HEK293 (cell line): ENCODE results near the gene HIVEP2.

ENCODE experiments used
- HOXA7 ChIP-seq: sonication (generic); formaldehyde crosslinking; IDR thresholded peaks from 2 replicates; pipeline ENCODE4 v1.8.1; 2022; ENCODE audit warnings: missing genetic modification reagents, borderline replicate concordance
- TCF7L2 ChIP-seq: IDR thresholded peaks from 2 replicates; pipeline ENCODE4 v1.6.1; 2011; ENCODE audit warnings: low read depth, mild to moderate bottlenecking, inconsistent platforms, low read length, moderate library complexity, borderline replicate concordance
- YY1 ChIP-seq: fragments of 450-650 bp; formaldehyde crosslinking; IDR thresholded peaks from 2 replicates; pipeline ENCODE4 v1.5.1; 2018; ENCODE audit warnings: missing biosample characterization, missing genetic modification characterization
- ZNF114 ChIP-seq: fragments of 450-650 bp; formaldehyde crosslinking; IDR thresholded peaks from 2 replicates; pipeline ENCODE4 v1.5.0; 2017; ENCODE audit warnings: missing biosample characterization, missing genetic modification characterization
- ZNF146 ChIP-seq: fragments of 450-650 bp; formaldehyde crosslinking; IDR thresholded peaks from 2 replicates; pipeline ENCODE4 v1.5.1; 2016; ENCODE audit warnings: missing biosample characterization, missing genetic modification characterization
- ZNF302 ChIP-seq: fragments of 450-650 bp; formaldehyde crosslinking; IDR thresholded peaks from 2 replicates; pipeline ENCODE4 v1.5.1; 2016; ENCODE audit warnings: missing biosample characterization, missing genetic modification characterization, low read depth
- ZNF37A ChIP-seq: fragments of 450-650 bp; IDR thresholded peaks from 2 replicates; pipeline ENCODE4 v1.5.1; 2018; ENCODE audit warnings: missing biosample characterization, missing genetic modification characterization
- ZNF426 ChIP-seq: fragments of 450-650 bp; formaldehyde crosslinking; IDR thresholded peaks from 2 replicates; pipeline ENCODE4 v1.5.1; 2017; ENCODE audit warnings: missing biosample characterization, missing genetic modification characterization, mild to moderate bottlenecking, inconsistent platforms, moderate library complexity
- ZNF501 ChIP-seq: fragments of 450-650 bp; formaldehyde crosslinking; IDR thresholded peaks from 2 replicates; pipeline ENCODE4 v1.5.1; 2016; ENCODE audit warnings: missing biosample characterization, missing genetic modification characterization
- ZNF510 ChIP-seq: fragments of 450-650 bp; formaldehyde crosslinking; IDR thresholded peaks from 2 replicates; pipeline ENCODE4 v1.5.1; 2018; ENCODE audit warnings: mild to moderate bottlenecking, missing genetic modification characterization, missing biosample characterization; ENCODE audit not compliant: insufficient replicate concordance
- ZSCAN23 ChIP-seq: fragments of 450-650 bp; formaldehyde crosslinking; IDR thresholded peaks from 2 replicates; pipeline ENCODE4 v1.5.1; 2016; ENCODE audit warnings: missing biosample characterization, missing genetic modification characterization
- TF ChIP-seq, protein P1 (sequence below): fragments of 450-650 bp; formaldehyde crosslinking; IDR thresholded peaks from 2 replicates; pipeline ENCODE4 v1.5.1; 2016; ENCODE audit warnings: missing biosample characterization, missing genetic modification characterization
- TF ChIP-seq, protein P2 (sequence below): sonication (generic); formaldehyde crosslinking; IDR thresholded peaks from 2 replicates; pipeline ENCODE4 v1.8.1; 2022; ENCODE audit warnings: mild to moderate bottlenecking, moderate library complexity, missing genetic modification reagents

DNA sequence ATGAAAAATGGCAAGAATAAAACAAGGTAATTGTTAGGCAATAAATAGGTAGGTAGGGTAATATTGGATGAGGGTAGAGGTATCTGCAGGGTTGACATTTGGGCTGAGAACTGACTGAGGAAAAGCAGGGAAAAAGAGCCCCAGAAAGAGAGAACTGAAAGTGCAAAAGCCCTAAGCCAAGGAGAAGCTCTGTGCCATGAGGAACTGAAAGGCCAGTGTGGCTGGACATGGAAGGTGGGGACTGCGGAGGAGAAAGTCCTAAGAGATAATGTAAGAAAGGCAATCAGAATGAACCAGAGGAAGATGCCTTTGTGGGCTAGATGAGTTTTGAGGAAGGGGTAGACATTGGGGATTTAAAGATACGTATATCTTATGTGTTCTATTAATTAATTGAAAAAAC is 9.9 kb upstream of the HIVEP2 start:
- no peak for TF ChIP-seq ZNF37A (tag by site-specific recombination)
- no peak for TF ChIP-seq YY1 (tag by site-specific recombination)
- TF ChIP-seq, protein P1, sequence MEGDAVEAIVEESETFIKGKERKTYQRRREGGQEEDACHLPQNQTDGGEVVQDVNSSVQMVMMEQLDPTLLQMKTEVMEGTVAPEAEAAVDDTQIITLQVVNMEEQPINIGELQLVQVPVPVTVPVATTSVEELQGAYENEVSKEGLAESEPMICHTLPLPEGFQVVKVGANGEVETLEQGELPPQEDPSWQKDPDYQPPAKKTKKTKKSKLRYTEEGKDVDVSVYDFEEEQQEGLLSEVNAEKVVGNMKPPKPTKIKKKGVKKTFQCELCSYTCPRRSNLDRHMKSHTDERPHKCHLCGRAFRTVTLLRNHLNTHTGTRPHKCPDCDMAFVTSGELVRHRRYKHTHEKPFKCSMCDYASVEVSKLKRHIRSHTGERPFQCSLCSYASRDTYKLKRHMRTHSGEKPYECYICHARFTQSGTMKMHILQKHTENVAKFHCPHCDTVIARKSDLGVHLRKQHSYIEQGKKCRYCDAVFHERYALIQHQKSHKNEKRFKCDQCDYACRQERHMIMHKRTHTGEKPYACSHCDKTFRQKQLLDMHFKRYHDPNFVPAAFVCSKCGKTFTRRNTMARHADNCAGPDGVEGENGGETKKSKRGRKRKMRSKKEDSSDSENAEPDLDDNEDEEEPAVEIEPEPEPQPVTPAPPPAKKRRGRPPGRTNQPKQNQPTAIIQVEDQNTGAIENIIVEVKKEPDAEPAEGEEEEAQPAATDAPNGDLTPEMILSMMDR (tag by site-specific recombination), result no peak
- TF ChIP-seq ZSCAN23, result no peak
- TF ChIP-seq TCF7L2, result no peak
- TF ChIP-seq, protein P2, sequence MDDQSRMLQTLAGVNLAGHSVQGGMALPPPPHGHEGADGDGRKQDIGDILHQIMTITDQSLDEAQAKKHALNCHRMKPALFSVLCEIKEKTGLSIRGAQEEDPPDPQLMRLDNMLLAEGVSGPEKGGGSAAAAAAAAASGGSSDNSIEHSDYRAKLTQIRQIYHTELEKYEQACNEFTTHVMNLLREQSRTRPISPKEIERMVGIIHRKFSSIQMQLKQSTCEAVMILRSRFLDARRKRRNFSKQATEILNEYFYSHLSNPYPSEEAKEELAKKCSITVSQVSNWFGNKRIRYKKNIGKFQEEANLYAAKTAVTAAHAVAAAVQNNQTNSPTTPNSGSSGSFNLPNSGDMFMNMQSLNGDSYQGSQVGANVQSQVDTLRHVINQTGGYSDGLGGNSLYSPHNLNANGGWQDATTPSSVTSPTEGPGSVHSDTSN (CRISPR knock-in tag), result no peak
- no peak for TF ChIP-seq ZNF114 (tag by site-specific recombination)
- no peak for TF ChIP-seq ZNF501 (tag by site-specific recombination)
- no peak for TF ChIP-seq ZNF510 (tag by site-specific recombination)
- TF ChIP-seq ZNF302, result no peak
- no peak for TF ChIP-seq HOXA7
- no peak for TF ChIP-seq ZNF426 (tag by site-specific recombination)
- TF ChIP-seq ZNF146 (tag by site-specific recombination), result no peak
